Measurements from ENCODE around the gene NR4A1.
"Not testable (repeated sequence)": the region's sequence is repeated elsewhere in the genome, so short reads cannot be mapped to it uniquely, and the experiment has no call there.

NR4A1 gene

GRCh38 chr12:52080403-52081251 is 29.4 kb downstream of the NR4A1 start:
- DNase-seq = no peak

DNA sequence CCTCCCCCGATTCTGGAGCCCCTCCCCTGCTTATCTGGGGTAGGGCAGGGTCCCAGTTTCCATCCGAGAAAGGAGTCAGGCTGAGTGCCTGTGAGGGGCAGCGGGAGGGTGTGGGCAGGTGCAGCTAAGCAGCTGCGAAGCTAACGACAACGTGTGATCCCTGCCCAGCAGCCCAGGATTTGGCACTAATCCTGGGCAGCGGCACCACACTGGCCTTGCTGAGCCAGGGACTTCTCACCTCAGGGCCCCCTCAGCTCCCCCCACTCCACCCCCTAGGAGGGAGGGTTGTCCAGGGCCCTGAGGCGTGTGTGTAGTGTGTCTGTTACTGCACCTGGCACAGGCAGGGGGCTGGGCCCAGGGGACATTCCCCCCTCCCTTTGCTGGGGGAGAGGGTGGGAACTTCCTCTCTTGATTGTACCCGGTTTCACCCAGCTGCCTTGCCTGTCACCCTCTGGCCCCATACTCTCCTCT is 30.1 kb downstream of the NR4A1 start:
- DNase-seq = no peak

DNA sequence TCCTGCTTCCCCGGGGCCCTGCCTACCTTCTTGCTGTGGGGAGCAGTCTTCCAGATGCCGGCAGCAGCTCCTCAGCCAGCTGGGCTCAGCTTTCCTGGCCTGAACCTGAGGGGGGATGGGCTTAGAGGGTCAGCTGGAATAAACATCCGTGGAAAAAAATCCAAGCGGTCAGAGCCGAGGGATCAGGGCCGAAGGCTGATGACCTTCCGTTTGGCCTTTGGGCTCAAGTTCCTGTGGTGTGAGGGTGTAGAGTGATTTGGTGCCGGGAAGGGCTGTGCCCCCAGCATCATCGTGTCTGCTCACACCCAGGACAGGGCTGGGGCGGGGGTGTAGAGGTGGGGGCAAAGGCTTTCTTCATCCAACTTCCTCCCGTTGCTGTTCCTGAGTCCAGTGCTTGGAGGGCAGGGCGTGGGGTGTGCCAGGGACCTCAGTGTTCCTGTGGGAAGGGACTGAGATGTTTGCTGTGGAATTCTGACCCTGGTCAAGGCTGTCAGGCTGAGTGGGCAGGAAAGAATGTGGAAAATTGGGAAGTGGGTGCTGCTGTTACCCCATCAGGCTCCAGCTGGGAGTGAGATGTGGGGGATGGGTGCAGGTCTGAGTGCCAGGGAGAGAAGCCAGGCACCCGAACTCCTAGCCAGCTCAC is 30.9 kb downstream of the NR4A1 start:
- DNase-seq = no peak

DNA sequence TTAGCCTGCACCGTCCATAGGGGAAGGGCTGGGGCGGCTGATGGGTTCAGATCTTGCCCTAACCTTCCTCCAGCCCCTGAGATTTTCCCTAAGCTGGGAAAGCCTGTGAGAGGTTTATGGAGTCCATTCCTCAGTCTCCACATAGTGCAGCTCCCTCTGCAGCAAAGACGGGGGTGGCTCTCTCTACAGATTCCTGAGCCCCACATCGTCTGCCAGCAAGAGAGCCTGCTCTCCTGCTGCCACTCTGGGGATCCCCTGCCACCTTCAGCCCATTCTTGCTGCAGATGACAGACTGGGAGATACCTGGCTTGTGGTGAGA is 31.4 kb downstream of the NR4A1 start:
- DNase-seq = no peak

DNA sequence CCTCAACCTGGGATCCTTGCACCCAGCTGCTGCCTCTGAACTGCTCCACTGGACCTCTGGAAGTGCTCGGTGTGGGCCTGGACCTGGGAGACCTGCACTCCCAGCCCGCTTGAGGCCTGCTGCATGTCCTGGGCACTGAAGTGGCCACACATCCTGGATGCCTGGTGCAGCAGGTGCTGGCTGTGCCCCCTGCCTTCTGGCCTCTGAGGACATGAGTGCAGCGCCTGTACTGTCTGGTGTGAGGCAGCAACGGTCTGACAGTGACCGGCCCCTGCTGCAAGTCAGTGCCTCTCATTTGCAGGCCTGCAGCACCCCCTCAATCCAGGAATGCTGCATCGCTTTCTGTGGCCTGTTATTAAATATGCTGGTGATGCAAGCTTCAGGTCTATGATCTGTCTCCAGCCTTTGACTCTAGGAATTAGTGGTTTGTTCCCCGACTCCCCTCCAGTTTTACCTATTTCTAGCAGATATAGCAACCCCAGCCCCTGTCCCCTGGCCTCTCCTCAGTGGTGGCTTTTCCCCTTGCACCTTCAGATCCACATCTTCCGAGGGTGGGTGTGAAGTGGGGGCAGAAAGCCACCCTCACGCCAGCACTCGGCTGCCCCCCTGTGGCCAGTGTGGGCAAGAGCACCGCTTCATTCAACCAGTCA is 31.9 kb downstream of the NR4A1 start:
- peak; percentile 56 for DNase-seq

DNA sequence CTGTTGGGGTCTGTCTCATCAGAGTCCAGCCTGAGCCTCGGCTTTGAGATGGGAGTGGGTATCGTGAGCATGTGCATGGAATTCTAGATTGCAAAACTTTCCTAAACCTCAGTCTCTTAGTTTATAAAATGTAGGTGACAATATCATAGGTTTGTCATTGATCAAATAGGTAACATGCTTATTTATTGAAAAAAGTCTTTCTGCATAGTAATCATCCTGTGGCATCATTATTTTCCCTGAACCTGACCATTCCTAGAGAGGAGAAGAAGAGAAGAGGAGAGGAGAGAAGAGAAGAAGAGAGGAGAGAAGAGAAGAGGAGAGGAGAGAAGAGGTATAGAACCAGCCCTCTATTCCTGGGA is 32.4 kb downstream of the NR4A1 start:
- DNase-seq = no peak

DNA sequence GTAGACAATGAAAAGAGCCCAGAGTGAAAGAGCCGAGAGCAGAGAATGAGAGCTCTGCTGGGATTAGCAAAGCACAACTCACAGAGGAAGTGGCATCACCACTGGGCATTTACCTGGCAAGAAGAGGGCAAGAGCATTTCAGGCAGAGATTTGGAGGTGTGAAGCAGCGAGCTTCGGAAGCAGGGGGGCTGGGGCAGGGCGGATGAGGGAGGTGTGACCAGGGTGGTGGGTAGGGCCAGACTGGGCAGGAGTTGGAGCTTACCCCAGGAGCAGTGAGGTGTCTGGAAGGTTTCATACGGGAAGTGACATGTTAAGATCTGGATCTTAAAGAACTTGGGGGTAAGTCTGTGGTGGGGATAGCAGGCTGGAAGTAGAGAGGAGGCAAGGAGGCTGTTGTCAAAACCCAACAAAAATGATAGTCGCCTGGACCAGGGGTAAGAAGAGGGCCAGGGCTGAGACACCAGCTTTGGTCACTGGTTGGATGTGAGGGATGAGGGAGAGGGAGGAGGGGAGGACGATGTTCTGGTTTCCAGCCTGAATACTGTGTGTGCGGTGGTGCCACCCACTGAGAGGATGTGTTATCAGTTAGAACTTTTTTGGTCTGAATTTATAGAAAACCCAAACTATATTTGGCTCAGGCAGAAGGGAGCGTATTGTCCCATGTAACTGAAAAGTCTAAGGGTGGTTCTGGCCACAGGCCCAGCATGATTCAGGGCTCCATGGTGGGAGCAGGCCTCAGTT is 33.4 kb downstream of the NR4A1 start:
- no peak for DNase-seq

GRCh38 chr12:52085682-52086180 is 34.5 kb downstream of the NR4A1 start:
- DNase-seq = no peak

- no peak for DNase-seq
Measured at GRCh38 chr12:52086366-52086765, 35.1 kb downstream of the NR4A1 start.

DNA sequence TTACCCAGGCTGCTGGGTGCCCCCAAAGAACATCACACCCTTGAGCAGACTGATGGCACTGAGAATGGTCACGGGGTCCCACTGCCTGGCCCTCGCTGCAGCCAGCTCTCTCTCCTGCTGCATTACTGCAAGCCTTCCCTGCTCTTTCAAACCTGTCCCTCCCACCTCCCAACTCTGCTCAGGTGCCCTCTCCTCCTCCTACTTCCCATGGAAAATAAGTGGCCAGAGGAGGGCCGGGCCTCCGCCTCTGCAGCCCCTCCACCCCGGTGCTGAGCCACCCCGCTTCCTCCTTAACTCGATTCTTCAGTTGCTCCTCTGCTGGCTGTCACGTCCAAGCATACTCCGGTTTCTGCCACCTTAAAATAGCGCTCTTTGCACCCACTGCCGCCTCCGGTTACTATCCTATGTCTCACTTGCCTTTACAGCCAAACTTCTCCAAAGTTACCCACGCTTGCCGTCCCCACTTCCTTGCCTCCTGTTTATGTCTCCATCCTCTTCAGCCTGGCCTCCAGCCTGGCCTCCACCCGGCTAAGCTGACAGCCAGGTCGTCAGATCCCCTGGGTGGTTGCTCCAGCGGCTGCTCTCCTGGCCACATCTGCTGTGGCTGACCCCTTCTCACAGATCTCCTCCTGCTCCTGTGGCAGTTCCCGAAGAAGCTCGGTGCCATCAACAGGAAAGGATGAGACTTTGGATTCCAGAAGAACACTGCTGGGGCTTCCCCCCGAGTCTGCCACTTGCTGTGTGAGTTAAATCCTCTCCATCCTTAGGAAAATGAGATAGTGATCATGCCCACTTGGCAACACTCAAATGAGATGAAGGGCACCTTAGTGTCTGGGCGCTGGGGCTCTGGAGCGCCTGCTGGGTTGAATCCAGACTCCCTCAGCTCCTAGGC is 35.9 kb downstream of the NR4A1 start:
- DNase-seq = no peak

DNA sequence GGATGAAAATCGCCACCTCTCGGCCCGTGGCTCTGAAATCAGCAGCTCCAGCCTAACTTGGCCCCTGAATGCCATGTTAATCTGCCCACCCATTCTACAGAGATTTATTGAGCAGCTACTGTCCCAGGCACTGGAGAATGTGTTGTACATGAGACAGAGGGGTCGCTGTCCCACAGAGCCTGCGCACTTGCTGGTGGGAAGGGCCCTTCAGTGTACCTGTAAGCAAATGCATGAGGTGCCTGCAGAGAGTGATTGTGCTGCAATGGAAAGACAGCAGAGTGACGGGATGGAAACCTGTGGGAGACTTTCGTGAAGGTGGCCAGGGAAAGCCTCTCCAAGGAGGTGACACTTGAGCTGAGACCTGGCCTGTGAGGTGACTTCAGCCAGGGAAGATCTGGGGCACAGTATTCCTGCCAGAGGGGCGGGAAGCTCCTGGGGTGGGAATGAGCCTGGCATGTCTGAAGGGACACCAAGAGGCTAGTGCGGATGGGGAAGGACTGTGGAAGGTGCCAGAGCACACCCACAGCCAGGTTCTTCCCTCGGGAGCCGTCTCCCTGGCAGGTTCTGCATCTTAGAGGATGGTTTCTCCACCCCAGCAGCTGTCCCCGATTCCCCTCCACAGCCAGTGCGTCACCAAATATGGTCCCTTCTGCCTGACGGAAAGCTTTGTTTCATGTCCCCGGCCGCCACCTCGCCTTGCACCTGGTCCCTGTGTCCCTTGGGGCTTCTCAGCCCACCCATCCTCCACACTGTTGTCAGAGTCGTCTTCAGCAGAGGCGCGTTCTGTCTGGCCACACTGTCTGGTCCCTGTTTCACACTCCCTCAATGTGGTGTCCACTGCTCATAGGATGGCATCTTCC is 36.9 kb downstream of the NR4A1 start:
- no peak for DNase-seq

GRCh38 chr12:52089491-52089890 is 38.2 kb downstream of the NR4A1 start:
- DNase-seq = no peak

- no peak for DNase-seq
Measured at GRCh38 chr12:52090291-52090690, 39.0 kb downstream of the NR4A1 start.

DNA sequence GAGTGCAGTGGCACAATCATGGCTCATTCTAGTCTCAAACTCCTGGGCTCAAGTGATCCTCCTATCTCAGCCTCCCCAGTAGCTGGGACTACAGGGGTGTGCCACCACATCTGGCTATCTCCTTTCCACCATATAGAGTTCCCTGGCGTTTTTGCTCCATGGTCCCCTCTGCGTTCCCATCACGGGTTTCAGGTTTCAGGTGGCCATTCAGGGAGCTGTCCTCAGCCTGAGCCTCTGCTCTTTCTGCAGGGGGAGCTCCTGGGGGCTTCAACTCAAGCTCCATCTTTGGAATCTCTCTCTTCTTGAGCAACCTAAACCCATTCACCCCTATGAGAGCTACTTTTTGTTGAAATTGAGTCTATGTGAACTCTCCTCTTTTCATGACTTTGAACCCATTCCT is 39.8 kb downstream of the NR4A1 start:
- no peak for DNase-seq

GRCh38 chr12:52091869-52092268 is 40.6 kb downstream of the NR4A1 start:
- no peak for DNase-seq

- DNase-seq = no peak
Measured at GRCh38 chr12:52093346-52093745, 42.1 kb downstream of the NR4A1 start.

DNA sequence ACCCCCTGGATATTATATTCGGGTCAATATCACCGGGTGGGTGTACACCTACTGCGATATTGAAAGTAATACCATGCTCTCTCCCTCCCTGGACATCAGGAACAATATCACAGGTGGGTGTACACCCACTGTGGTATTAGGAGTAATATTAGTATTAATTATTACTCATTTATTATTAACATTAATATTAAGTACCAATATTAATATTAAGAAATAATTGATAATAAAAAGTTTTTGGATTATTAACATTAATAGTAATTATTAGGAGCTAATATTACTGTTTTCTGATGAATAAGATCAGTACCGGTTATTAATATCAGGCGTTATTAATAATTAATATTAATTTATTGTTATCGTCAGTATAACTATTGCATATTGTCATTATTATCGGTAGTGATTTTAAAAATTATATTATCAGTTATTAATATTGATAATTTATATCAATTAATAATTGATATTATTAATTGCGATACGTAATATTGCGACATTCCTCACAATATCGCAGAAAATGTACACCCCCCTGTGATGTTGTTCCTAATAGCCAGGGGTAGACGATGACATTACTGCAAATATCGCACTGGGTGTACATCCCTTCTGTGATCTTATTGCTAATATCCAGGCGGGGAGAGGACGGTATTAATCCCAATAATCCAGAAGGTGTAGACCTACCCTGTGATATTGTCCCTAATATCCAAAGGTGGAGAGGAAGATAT is 45.2 kb downstream of the NR4A1 start:
- no peak for DNase-seq

- DNase-seq = no peak
Measured at GRCh38 chr12:52097045-52097666, 45.9 kb downstream of the NR4A1 start.

GRCh38 chr12:52104431-52105089 is 53.3 kb downstream of the NR4A1 start:
- not testable (repeated sequence) for DNase-seq
